Left ventricle myocardium inferior (tissue), 1 donor: ENCODE data around the gene ZNF431. TPM values are rescaled to one million over a fixed set of nuclear protein-coding genes. Genes with fewer than 3 reads are reported as not detected.
"Not testable (repeated sequence)": the region's sequence is repeated elsewhere in the genome, so short reads cannot be mapped to it uniquely, and the experiment has no call there.

Experiments used
- DNase-seq: peaks from one replicate; pipeline ENCODE4 v3.0.0-alpha.2; 2020
- H3K27ac ChIP-seq: fragments of 200-600 bp; replicated peaks from 2 replicates; pipeline ENCODE4 v1.8.0; 2021
- H3K27me3 ChIP-seq: fragments of 200-600 bp; 2 replicates; pipeline ENCODE4 v1.8.0; 2021; ENCODE audit warnings: low read depth
- H3K36me3 ChIP-seq: fragments of 200-600 bp; 2 replicates; pipeline ENCODE4 v1.8.0; 2021
- H3K4me1 ChIP-seq: fragments of 200-600 bp; 2 replicates; pipeline ENCODE4 v1.8.0; 2021
- H3K4me3 ChIP-seq: fragments of 200-600 bp; 2 replicates; pipeline ENCODE4 v1.8.0; 2021; ENCODE audit warnings: mild to moderate bottlenecking, moderate library complexity
- H3K9me3 ChIP-seq: fragments of 200-600 bp; replicated peaks from 2 replicates; pipeline ENCODE4 v1.8.0; 2021
- CTCF ChIP-seq: fragments of 200-600 bp; IDR thresholded peaks from 2 replicates; pipeline ENCODE4 v1.8.0; 2021; ENCODE audit warnings: antibody characterized with exemption, mild to moderate bottlenecking, borderline replicate concordance
- intact Hi-C: fragments of 100-400 bp; cut with micrococcal nuclease; formaldehyde crosslinking; loops from one replicate; pipeline ENCODE4 v1.11.0; 2022
- total RNA-seq: library from RNA; stranded (reverse); fragmentation: NEBNext Ultra II Directional; extraction: Animal tissue kit (Norgen Biotek cat#: 25700); gene quantifications from one replicate; pipeline ENCODE4 v1.2.1, GENCODE V29; 2021
- donor health status: DM: no; HTN: yes; CAD: no; lungs with severe emphysema.

Gene ZNF431
- total RNA-seq, 1 donor from 2014 or later = 12.4 TPM

GRCh38 chr19:21134934-21135366, 6.9 kb upstream of the ZNF431 start:
- no peaks in the 10 kb centered on the region for H3K36me3 ChIP-seq
- no peak overlapping the region for H3K4me3 ChIP-seq
- no peaks in the 10 kb centered on the region for H3K4me1 ChIP-seq
- DNase-seq = no peak
- no peak overlapping the region for H3K27ac ChIP-seq
- no peaks in the 10 kb centered on the region for H3K27me3 ChIP-seq
- no peak for TF ChIP-seq CTCF
- intact Hi-C loops = no loop called here
- no peaks in the 10 kb centered on the region for H3K9me3 ChIP-seq

- TF ChIP-seq CTCF = no peak
- no peak for DNase-seq
- intact Hi-C loops = no loop called here
Observed at GRCh38 chr19:21135433-21135832, 6.4 kb upstream of the ZNF431 start.

GRCh38 chr19:21138130-21138529, 3.7 kb upstream of the ZNF431 start:
- H3K36me3 ChIP-seq = no peaks in the 10 kb centered on the region
- no peak overlapping the region for H3K27ac ChIP-seq
- no peak overlapping the region for H3K4me3 ChIP-seq
- H3K9me3 ChIP-seq = no peaks in the 10 kb centered on the region
- intact Hi-C loops = no loop called here
- no peak for TF ChIP-seq CTCF
- H3K27me3 ChIP-seq = no peaks in the 10 kb centered on the region
- DNase-seq = no peak
- H3K4me1 ChIP-seq = peaks cover 16% of the 10 kb centered on the region

More at GRCh38 chr19:21135433-21135832, 6.4 kb upstream of the ZNF431 start:
- no peak overlapping the region for H3K27ac ChIP-seq
- H3K36me3 ChIP-seq = no peaks in the 10 kb centered on the region
- no peaks in the 10 kb centered on the region for H3K9me3 ChIP-seq
- no peak overlapping the region for H3K4me3 ChIP-seq
- H3K4me1 ChIP-seq = no peaks in the 10 kb centered on the region
- H3K27me3 ChIP-seq = no peaks in the 10 kb centered on the region

- H3K9me3 ChIP-seq, intact Hi-C loops, H3K27me3 ChIP-seq, H3K4me3 ChIP-seq, DNase-seq: not testable (repeated sequence)
- Histone ChIP-seq H3K36me3 (peaks cover 23% of the 10 kb centered on the region), H3K4me1 (peaks cover 24% of the 10 kb centered on the region), H3K27ac (peak overlapping the region; percentile 78)
Observed at GRCh38 chr19:21141006-21141405, 834 bp upstream of the ZNF431 start.

- Histone ChIP-seq H3K36me3 (peaks cover 45% of the 10 kb centered on the region), H3K4me3 (no peak overlapping the region), H3K27me3 (no peaks in the 10 kb centered on the region), H3K27ac (no peak overlapping the region), H3K4me1 (peaks cover 29% of the 10 kb centered on the region), H3K9me3 (no peaks in the 10 kb centered on the region)
- intact Hi-C loops = no loop called here
- no peak for DNase-seq
- TF ChIP-seq CTCF = no peak
Observed at GRCh38 chr19:21143428-21143827, 1.6 kb downstream of the ZNF431 start.

- no peaks in the 10 kb centered on the region for H3K9me3 ChIP-seq
- no peak for DNase-seq
- H3K27ac ChIP-seq = no peak overlapping the region
- intact Hi-C loops = no loop called here
- TF ChIP-seq CTCF = no peak
- H3K4me3 ChIP-seq = no peak overlapping the region
- no peaks in the 10 kb centered on the region for H3K27me3 ChIP-seq
- peaks cover 33% of the 10 kb centered on the region for H3K4me1 ChIP-seq
- H3K36me3 ChIP-seq = peaks cover 49% of the 10 kb centered on the region
Observed at GRCh38 chr19:21143854-21144253, 2.0 kb downstream of the ZNF431 start.
